Hematopoietic multipotent progenitor cell treated with erythropoietin and hydrocortisone succinate and interleukin-3 and kit ligand, for 15 days (in vitro differentiated cells): ENCODE results near the gene KIAA1143.

Experiments
- DNase-seq: peaks from one replicate; pipeline ENCODE4 v3.0.0-alpha.2; 2015; ENCODE audit warnings: low spot score

Gene KIAA1143

GRCh38 chr3:44761424-44762169 lies at the start of gene KIAA1143, which contains the start of gene KIF15:
Gene KIAA1143 (minus strand): TSS chr3:44761619. CDS start chr3:44761602, 17 bp downstream.
Gene KIF15 (plus strand): TSS chr3:44761794. CDS start chr3:44761866, 72 bp downstream.
- peak; percentile 97 for DNase-seq

DNA sequence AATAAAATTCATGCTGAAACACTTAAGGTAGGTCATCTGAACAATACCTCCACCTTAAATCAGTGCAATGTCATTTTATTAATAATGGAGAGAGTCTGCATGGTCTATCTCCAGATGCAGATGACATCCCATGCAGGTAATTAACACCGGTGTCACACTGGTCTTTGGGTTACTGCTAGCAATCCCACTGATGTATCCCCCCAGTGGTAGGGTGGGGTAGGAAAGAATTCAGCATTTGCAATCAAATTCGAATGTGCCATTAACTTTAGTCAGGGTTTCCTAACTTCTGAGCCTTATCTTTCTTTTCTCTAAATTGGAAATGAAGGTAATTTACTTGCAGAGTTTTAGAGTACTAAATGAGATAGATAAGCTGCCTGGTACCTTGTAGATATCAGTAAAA lies 44.5 kb upstream of the KIAA1143 start:
- no peak for DNase-seq

DNA sequence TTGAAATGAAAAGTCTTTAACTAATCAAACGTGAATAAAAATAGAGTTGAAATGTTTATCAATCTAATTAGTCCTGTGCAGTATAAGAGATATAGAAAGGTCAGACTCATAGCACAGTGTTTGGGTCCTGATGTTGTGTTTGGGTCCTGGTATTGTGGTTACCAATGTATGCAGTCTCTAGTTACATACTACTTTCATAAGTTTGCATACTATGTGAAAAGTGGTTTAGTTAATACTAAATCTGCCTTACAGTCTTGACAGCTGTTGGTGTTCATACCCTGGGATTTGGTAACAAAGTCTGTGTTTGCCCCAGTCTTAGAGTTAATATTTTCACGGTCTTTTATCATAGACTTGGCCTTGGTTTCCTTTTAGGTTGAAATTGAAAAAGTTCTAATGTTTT lies 41.9 kb upstream of the KIAA1143 start:
- no peak for DNase-seq

GRCh38 chr3:44802011-44802410 lies 40.6 kb upstream of the KIAA1143 start:
- DNase-seq: no peak

GRCh38 chr3:44795197-44795596 lies 33.8 kb upstream of the KIAA1143 start:
- no peak for DNase-seq

DNA sequence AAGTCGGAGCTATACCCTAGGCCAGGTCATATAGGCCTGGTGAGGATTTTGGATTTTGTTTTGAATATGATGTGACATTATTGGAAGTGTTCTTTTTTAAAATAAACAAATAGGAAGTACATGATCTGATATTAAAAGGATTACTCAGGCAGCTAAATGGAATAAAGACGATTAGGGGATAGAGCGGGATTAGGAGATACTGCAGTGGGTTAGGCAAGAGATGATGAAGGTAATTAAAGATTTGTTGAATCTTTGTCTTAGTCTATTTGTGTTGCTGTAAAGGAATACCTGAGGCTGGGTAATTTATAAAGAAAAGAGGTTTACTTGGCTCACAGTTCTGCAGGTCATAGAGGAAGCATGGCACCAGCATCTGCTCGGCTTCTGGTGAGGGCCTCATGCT lies 21.5 kb upstream of the KIAA1143 start:
- no peak for DNase-seq

DNA sequence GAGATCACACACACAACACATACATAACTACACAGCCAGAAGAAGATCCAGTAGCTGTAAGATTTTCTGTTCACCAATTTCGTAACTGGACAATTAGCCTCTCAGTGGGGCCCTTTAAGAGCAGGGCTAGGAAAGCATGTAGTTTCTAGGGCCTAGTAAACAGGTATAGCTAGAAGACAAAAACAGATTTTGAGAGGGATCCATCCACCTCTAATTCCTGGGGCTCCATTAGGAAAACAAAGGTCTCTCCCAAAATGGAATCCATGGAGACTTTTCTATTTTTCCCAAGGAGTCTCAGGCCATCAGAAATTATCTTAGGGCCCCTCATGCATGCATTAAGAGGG lies 10.7 kb upstream of the KIAA1143 start:
- no peak for DNase-seq

DNA sequence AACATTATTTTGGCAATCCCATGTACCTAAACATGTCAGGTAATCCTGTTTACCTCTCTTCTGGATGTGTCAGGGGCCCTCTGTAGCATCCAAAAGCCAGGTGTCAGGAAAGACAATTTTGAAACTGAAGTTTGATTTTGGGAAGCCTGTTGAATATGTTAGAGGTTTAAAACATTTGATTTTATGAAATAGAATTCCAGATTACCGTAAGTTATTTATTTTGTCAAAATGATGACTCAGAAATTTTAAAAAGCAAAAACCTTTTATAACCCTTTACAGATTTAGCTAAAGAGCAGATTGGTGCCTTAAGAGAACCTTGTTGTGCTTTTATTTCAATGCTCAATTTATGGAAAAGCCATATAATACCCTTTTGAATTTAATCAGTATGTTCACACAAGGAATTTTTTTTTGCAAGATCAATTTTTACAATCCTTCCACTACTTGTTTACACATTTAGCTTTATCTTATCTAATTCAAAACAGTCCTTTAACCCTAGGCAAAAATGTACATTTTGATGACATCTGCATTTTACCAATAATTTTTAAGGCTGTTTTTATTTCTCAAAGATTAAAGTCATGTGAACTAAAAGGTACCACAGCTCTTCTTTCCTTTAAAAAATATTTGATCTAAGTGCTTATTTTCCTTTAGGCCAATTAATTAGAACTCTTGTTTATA lies 10.1 kb upstream of the KIAA1143 start:
- no peak for DNase-seq

DNA sequence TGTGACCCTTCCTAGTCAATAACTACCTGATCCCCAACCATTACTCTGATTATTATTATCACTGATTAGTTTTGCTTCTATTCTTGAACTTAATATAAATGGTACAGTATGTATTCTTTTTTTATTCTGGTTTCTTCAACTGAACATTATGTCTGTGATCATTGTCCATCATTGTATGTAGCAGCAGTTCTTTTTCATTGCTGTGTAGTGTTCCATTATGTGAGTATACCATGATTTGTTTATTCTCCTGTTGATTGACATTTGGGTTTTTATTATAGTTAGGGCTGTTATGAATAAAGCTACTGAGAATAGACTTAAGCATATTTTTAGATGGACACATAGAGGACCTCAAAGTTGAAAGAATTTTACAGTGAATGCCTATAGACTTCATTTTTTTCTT lies 2.8 kb upstream of the KIAA1143 start:
- no peak for DNase-seq

DNA sequence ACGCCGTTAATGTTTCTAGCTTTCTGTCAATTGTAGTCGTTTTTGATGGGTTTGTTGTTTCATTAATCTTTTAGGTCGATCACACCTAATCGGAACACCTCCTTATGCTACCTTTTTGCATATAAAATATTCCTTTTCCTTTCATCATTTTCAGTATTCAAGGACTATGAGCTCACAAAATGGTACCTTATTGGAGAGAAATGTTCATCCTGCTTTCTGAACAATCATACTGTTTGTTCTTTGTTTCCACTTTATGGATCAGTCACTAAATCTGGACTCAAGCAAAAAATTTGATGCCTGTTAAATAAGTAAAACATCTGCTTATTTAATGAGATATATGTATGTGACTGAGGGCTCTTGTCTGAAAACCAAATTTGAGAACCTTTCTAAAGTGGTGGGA lies 1.3 kb upstream of the KIAA1143 start:
- DNase-seq: peak; percentile 10

DNA sequence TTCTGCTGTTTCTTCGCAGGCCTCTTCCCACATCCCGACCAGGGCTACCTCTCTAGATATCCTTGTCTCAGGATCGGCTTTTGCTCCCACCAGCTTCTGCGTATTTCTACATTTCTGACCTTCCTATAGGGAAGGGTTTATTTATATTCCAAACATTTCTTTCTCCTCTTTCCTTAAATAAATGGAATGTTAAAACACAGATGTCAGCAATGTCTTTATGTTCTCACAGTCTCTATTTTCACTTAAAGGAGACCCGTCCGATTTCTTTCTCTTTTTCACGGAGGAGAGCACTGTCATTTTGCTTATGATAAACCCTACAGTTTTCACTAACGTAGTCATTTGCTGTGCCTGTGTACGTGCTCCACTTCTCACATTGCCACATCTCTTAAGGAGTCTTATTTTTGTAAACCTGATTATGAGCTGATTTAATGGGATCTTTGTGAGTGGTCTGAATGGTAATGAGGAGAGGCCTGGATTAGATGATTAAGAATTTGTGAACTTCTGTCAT lies 805 bp upstream of the KIAA1143 start:
- peak; percentile 26 for DNase-seq

GRCh38 chr3:44761101-44761423 lies 357 bp downstream of the KIAA1143 start:
- DNase-seq: no peak

GRCh38 chr3:44734646-44735168 lies 26.7 kb downstream of the KIAA1143 start:
- no peak for DNase-seq

GRCh38 chr3:44729384-44729910 lies 32.0 kb downstream of the KIAA1143 start, which contains the start of gene ZNF501:
Gene ZNF501 (plus strand): TSS chr3:44729635. CDS start chr3:44734422, 4,787 bp downstream.
- DNase-seq: peak; percentile 46

DNA sequence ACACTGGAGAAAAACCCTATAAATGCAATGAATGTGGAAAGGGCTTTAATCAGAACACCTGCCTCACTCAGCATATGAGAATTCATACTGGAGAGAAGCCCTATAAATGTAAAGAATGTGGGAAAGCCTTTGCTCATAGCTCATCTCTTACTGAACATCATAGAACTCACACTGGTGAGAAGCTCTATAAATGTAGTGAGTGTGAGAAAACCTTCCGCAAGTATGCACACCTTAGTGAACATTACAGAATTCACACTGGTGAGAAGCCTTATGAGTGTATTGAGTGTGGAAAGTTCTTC lies 39.4 kb downstream of the KIAA1143 start:
- no peak for DNase-seq

GRCh38 chr3:44721231-44722102 lies 40.0 kb downstream of the KIAA1143 start:
- no peak for DNase-seq

DNA sequence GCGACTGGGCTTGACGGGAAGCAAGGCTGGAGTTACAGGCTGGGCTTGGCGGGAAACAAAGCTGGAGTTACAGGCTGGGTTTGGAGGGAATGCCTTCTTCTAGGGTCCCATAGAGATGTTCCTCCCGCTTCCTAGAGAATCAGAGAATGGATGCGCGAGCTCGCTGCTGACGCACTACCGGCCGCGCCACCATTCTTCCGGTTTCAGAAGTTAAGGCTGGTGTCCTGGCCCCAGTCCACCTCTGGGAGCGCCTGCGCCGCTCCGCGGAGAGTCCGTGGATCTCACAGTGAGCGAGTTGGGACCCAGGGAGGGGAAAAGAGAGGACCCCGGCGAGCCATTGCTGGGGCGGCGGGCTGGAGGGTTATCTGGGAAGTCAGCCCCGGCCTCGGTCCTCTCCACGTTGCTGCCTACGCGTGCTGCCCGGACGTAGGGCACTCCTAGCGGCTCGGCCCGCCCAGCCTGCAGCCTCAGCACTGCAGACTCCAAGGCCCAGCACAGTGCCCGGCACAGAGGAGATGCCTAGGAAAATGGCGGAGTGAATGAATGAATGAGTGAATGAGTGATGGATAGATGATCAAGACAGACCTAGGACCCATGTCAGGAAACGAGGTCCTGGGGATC lies 48.9 kb downstream of the KIAA1143 start, which contains the start of gene ZNF502:
Gene ZNF502 (plus strand): TSS at position 206 of the 621 bp plus-strand sequence. CDS start 7,602 bp downstream, outside the sequence.
- DNase-seq: no peak
